COLO829 (cell line): ENCODE measurements around the gene ACAD11.
A peak's percentile ranks its signal among the peaks of the same experiment; 100 is the strongest.

Experiments used
- DNase-seq: peaks from one replicate; pipeline ENCODE4 v3.0.0; 2012; ENCODE audit warnings: low spot score

The ACAD11 gene

GRCh38 chr3:132659365-132660051 is at the start of gene ACAD11:
TSS of gene ACAD11 (minus strand) at chr3:132659809. CDS start at chr3:132659751, 58 bp downstream.
- peak; percentile 78 for DNase-seq

GRCh38 chr3:132703733-132704132 is 44.1 kb upstream of the ACAD11 start:
- no peak for DNase-seq

- no peak for DNase-seq
Observed at GRCh38 chr3:132695422-132695821, 35.8 kb upstream of the ACAD11 start.

GRCh38 chr3:132694991-132695390 is 35.4 kb upstream of the ACAD11 start:
- DNase-seq, result no peak

- DNase-seq, result no peak
Observed at GRCh38 chr3:132690040-132690439, 30.4 kb upstream of the ACAD11 start.

GRCh38 chr3:132682201-132682600 is 22.6 kb upstream of the ACAD11 start:
- no peak for DNase-seq

- DNase-seq, result no peak
Observed at GRCh38 chr3:132681421-132681820, 21.8 kb upstream of the ACAD11 start.

GRCh38 chr3:132679911-132680310 is 20.3 kb upstream of the ACAD11 start:
- DNase-seq, result no peak

- no peak for DNase-seq
Observed at GRCh38 chr3:132675408-132675807, 15.8 kb upstream of the ACAD11 start.

- DNase-seq, result no peak
Observed at GRCh38 chr3:132669256-132669777, 9.7 kb upstream of the ACAD11 start.

GRCh38 chr3:132665230-132665745 is 5.7 kb upstream of the ACAD11 start:
- no peak for DNase-seq

GRCh38 chr3:132662212-132662611 is 2.6 kb upstream of the ACAD11 start:
- DNase-seq, result no peak

GRCh38 chr3:132661101-132661500 is 1.5 kb upstream of the ACAD11 start:
- DNase-seq, result no peak

GRCh38 chr3:132660811-132661070 is 1.1 kb upstream of the ACAD11 start:
- peak; percentile 23 for DNase-seq

GRCh38 chr3:132660052-132660810 is 622 bp upstream of the ACAD11 start, which contains the start of gene UBA5:
TSS of gene UBA5 (plus strand) at chr3:132660329. CDS start at chr3:132660538, 209 bp downstream.
- DNase-seq, result peak; percentile 81

- DNase-seq, result no peak
Observed at GRCh38 chr3:132659000-132659364, 627 bp downstream of the ACAD11 start.

- no peak for DNase-seq
Observed at GRCh38 chr3:132657869-132658747, 1.5 kb downstream of the ACAD11 start.

- no peak for DNase-seq
Observed at GRCh38 chr3:132655471-132655870, 4.1 kb downstream of the ACAD11 start.

GRCh38 chr3:132654721-132655120 is 4.9 kb downstream of the ACAD11 start:
- no peak for DNase-seq

- no peak for DNase-seq
Observed at GRCh38 chr3:132654190-132654589, 5.4 kb downstream of the ACAD11 start.

- DNase-seq, result no peak
Observed at GRCh38 chr3:132652640-132653270, 6.9 kb downstream of the ACAD11 start.

- DNase-seq, result no peak
Observed at GRCh38 chr3:132650153-132650552, 9.5 kb downstream of the ACAD11 start.
